HEK293 (cell line): ENCODE measurements around the gene BEST2.

Experiments used
- GLI2 ChIP-seq: fragments of 450-650 bp; formaldehyde crosslinking; IDR thresholded peaks from 2 replicates; pipeline ENCODE4; 2017; ENCODE audit warnings: missing biosample characterization, missing genetic modification characterization, low read depth, borderline replicate concordance
- GLIS1 ChIP-seq: fragments of 450-650 bp; formaldehyde crosslinking; IDR thresholded peaks from 2 replicates; pipeline ENCODE4 v1.5.1; 2016; ENCODE audit warnings: missing biosample characterization, missing genetic modification characterization
- GLIS2 ChIP-seq: fragments of 450-650 bp; formaldehyde crosslinking; IDR thresholded peaks from 2 replicates; pipeline ENCODE4 v1.5.1; 2016; ENCODE audit warnings: missing biosample characterization, missing genetic modification characterization
- KLF1 ChIP-seq: fragments of 450-650 bp; formaldehyde crosslinking; IDR thresholded peaks from 2 replicates; pipeline ENCODE4 v1.5.1; 2016; ENCODE audit warnings: missing biosample characterization, missing genetic modification characterization
- KLF17 ChIP-seq: fragments of 450-650 bp; formaldehyde crosslinking; IDR thresholded peaks from 2 replicates; pipeline ENCODE4 v1.5.1; 2016; ENCODE audit warnings: missing biosample characterization, missing genetic modification characterization
- KLF8 ChIP-seq: fragments of 450-650 bp; formaldehyde crosslinking; IDR thresholded peaks from 2 replicates; pipeline ENCODE4 v1.5.1; 2016; ENCODE audit warnings: missing biosample characterization, missing genetic modification characterization
- MZF1 ChIP-seq: fragments of 450-650 bp; formaldehyde crosslinking; IDR thresholded peaks from 2 replicates; pipeline ENCODE4 v1.5.1; 2017; ENCODE audit warnings: missing biosample characterization, missing genetic modification characterization, borderline replicate concordance
- SCRT2 ChIP-seq: fragments of 450-650 bp; formaldehyde crosslinking; IDR thresholded peaks from 2 replicates; pipeline ENCODE4 v1.5.1; 2016; ENCODE audit warnings: missing biosample characterization, missing genetic modification characterization
- ZBTB20 ChIP-seq: fragments of 450-650 bp; formaldehyde crosslinking; IDR thresholded peaks from 2 replicates; pipeline ENCODE4 v1.5.1; 2016; ENCODE audit warnings: missing biosample characterization, missing genetic modification characterization
- ZBTB21 ChIP-seq: fragments of 450-650 bp; formaldehyde crosslinking; IDR thresholded peaks from 2 replicates; pipeline ENCODE4 v1.5.1; 2017; ENCODE audit warnings: missing biosample characterization, missing genetic modification characterization
- ZBTB26 ChIP-seq: fragments of 450-650 bp; formaldehyde crosslinking; optimal IDR thresholded peaks from 2 replicates; pipeline ENCODE3; 2016; ENCODE audit warnings: missing biosample characterization, mild to moderate bottlenecking, missing genetic modification characterization
- ZBTB49 ChIP-seq: fragments of 450-650 bp; formaldehyde crosslinking; IDR thresholded peaks from 2 replicates; pipeline ENCODE4 v1.5.1; 2016; ENCODE audit warnings: missing biosample characterization, missing genetic modification characterization, low read depth
- ZEB2 ChIP-seq: fragments of 450-650 bp; formaldehyde crosslinking; IDR thresholded peaks from 2 replicates; pipeline ENCODE4 v1.5.1; 2016; ENCODE audit warnings: missing biosample characterization, missing genetic modification characterization
- ZNF10 ChIP-seq: fragments of 450-650 bp; formaldehyde crosslinking; IDR thresholded peaks from 2 replicates; pipeline ENCODE4 v1.5.1; 2017; ENCODE audit warnings: missing biosample characterization, missing genetic modification characterization
- ZNF112 ChIP-seq: fragments of 450-650 bp; formaldehyde crosslinking; IDR thresholded peaks from 2 replicates; pipeline ENCODE4 v1.5.0; 2017; ENCODE audit warnings: missing biosample characterization, missing genetic modification characterization
- ZNF157 ChIP-seq: fragments of 450-650 bp; formaldehyde crosslinking; IDR thresholded peaks from 2 replicates; pipeline ENCODE4 v1.5.1; 2016; ENCODE audit warnings: missing biosample characterization, missing genetic modification characterization
- ZNF324 ChIP-seq: fragments of 450-650 bp; formaldehyde crosslinking; IDR thresholded peaks from 2 replicates; pipeline ENCODE4 v1.5.1; 2016; ENCODE audit warnings: missing biosample characterization, missing genetic modification characterization
- ZNF423 ChIP-seq: fragments of 450-650 bp; formaldehyde crosslinking; IDR thresholded peaks from 2 replicates; pipeline ENCODE4 v1.5.1; 2016; ENCODE audit warnings: missing biosample characterization, missing genetic modification characterization
- ZNF623 ChIP-seq: fragments of 450-650 bp; formaldehyde crosslinking; IDR thresholded peaks from 2 replicates; pipeline ENCODE4 v1.5.1; 2016; ENCODE audit warnings: missing biosample characterization, missing genetic modification characterization
- ZNF624 ChIP-seq: fragments of 450-650 bp; formaldehyde crosslinking; IDR thresholded peaks from 2 replicates; pipeline ENCODE4 v1.5.1; 2017; ENCODE audit warnings: missing biosample characterization, missing genetic modification characterization
- ZNF629 ChIP-seq: fragments of 450-650 bp; formaldehyde crosslinking; IDR thresholded peaks from 2 replicates; pipeline ENCODE4 v1.5.1; 2017; ENCODE audit warnings: missing biosample characterization, missing genetic modification characterization
- ZNF664 ChIP-seq: fragments of 450-650 bp; formaldehyde crosslinking; IDR thresholded peaks from 2 replicates; pipeline ENCODE4 v1.5.1; 2016; ENCODE audit warnings: missing biosample characterization, missing genetic modification characterization
- ZNF670 ChIP-seq: fragments of 450-650 bp; formaldehyde crosslinking; IDR thresholded peaks from 2 replicates; pipeline ENCODE4 v1.5.1; 2016; ENCODE audit warnings: missing biosample characterization, missing genetic modification characterization, low read depth
- ZNF792 ChIP-seq: fragments of 450-650 bp; formaldehyde crosslinking; IDR thresholded peaks from 2 replicates; pipeline ENCODE4 v1.5.1; 2016; ENCODE audit warnings: missing biosample characterization, missing genetic modification characterization
- ZSCAN16 ChIP-seq: fragments of 450-650 bp; formaldehyde crosslinking; IDR thresholded peaks from 2 replicates; pipeline ENCODE4 v1.5.1; 2016; ENCODE audit warnings: missing biosample characterization, missing genetic modification characterization
- TF ChIP-seq, protein P1 (sequence below): fragments of 450-650 bp; formaldehyde crosslinking; IDR thresholded peaks from 2 replicates; pipeline ENCODE4 v1.5.1; 2016; ENCODE audit warnings: missing biosample characterization, missing genetic modification characterization, borderline replicate concordance
- TF ChIP-seq, protein P2 (sequence below): fragments of 450-650 bp; formaldehyde crosslinking; IDR thresholded peaks from 2 replicates; pipeline ENCODE4 v1.5.1; 2016; ENCODE audit warnings: missing biosample characterization, missing genetic modification characterization
- TF ChIP-seq, protein P3 (sequence below): fragments of 450-650 bp; formaldehyde crosslinking; IDR thresholded peaks from 2 replicates; pipeline ENCODE4 v1.5.1; 2016; ENCODE audit warnings: missing biosample characterization, missing genetic modification characterization

The BEST2 gene

GRCh38 chr19:12782424-12783290 lies 31.1 kb downstream of the BEST2 start (continued):
- TF ChIP-seq, protein P1, sequence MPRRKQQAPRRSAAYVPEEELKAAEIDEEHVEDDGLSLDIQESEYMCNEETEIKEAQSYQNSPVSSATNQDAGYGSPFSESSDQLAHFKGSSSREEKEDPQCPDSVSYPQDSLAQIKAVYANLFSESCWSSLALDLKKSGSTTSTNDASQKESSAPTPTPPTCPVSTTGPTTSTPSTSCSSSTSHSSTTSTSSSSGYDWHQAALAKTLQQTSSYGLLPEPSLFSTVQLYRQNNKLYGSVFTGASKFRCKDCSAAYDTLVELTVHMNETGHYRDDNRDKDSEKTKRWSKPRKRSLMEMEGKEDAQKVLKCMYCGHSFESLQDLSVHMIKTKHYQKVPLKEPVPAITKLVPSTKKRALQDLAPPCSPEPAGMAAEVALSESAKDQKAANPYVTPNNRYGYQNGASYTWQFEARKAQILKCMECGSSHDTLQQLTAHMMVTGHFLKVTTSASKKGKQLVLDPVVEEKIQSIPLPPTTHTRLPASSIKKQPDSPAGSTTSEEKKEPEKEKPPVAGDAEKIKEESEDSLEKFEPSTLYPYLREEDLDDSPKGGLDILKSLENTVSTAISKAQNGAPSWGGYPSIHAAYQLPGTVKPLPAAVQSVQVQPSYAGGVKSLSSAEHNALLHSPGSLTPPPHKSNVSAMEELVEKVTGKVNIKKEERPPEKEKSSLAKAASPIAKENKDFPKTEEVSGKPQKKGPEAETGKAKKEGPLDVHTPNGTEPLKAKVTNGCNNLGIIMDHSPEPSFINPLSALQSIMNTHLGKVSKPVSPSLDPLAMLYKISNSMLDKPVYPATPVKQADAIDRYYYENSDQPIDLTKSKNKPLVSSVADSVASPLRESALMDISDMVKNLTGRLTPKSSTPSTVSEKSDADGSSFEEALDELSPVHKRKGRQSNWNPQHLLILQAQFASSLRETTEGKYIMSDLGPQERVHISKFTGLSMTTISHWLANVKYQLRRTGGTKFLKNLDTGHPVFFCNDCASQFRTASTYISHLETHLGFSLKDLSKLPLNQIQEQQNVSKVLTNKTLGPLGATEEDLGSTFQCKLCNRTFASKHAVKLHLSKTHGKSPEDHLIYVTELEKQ (tag by site-specific recombination) = 0 out of 2 replicates have a peak, but pooled peaks have one; percentile 20
- TF ChIP-seq ZNF324 (tag by site-specific recombination) (0 out of 2 replicates have a peak, but pooled peaks have one; percentile 24), ZBTB26 (peak; percentile 94), MZF1 (tag by site-specific recombination) (no peak), ZBTB49 (tag by site-specific recombination) (no peak), GLIS1 (tag by site-specific recombination) (peak; percentile 96), ZNF423 (peak; percentile 88), GLIS2 (tag by site-specific recombination) (peak; percentile 92), KLF17 (tag by site-specific recombination) (peak; percentile 83), ZNF792 (tag by site-specific recombination) (no peak), ZEB2 (peak; percentile 84), ZNF10 (tag by site-specific recombination) (no peak), ZNF623 (tag by site-specific recombination) (no peak), ZNF112 (tag by site-specific recombination) (no peak), ZNF157 (tag by site-specific recombination) (no peak), ZNF624 (no peak), ZBTB20 (tag by site-specific recombination) (no peak; the same call in 1 of the 2 replicates), SCRT2 (0 out of 2 replicates have a peak, but pooled peaks have one; percentile 30), ZNF629 (tag by site-specific recombination) (peak; percentile 67; the same call in 1 of the 2 replicates), ZSCAN16 (tag by site-specific recombination) (no peak), GLI2 (tag by site-specific recombination) (no peak), ZNF670 (tag by site-specific recombination) (no peak), KLF1 (tag by site-specific recombination) (peak; percentile 71), KLF8 (tag by site-specific recombination) (peak; percentile 84), ZBTB21 (0 out of 2 replicates have a peak, but pooled peaks have one; percentile 28), ZNF664 (tag by site-specific recombination) (no peak)
- TF ChIP-seq, protein P2, sequence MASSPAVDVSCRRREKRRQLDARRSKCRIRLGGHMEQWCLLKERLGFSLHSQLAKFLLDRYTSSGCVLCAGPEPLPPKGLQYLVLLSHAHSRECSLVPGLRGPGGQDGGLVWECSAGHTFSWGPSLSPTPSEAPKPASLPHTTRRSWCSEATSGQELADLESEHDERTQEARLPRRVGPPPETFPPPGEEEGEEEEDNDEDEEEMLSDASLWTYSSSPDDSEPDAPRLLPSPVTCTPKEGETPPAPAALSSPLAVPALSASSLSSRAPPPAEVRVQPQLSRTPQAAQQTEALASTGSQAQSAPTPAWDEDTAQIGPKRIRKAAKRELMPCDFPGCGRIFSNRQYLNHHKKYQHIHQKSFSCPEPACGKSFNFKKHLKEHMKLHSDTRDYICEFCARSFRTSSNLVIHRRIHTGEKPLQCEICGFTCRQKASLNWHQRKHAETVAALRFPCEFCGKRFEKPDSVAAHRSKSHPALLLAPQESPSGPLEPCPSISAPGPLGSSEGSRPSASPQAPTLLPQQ = peak; percentile 67; the same call in 1 of the 2 replicates
- TF ChIP-seq, protein P3, sequence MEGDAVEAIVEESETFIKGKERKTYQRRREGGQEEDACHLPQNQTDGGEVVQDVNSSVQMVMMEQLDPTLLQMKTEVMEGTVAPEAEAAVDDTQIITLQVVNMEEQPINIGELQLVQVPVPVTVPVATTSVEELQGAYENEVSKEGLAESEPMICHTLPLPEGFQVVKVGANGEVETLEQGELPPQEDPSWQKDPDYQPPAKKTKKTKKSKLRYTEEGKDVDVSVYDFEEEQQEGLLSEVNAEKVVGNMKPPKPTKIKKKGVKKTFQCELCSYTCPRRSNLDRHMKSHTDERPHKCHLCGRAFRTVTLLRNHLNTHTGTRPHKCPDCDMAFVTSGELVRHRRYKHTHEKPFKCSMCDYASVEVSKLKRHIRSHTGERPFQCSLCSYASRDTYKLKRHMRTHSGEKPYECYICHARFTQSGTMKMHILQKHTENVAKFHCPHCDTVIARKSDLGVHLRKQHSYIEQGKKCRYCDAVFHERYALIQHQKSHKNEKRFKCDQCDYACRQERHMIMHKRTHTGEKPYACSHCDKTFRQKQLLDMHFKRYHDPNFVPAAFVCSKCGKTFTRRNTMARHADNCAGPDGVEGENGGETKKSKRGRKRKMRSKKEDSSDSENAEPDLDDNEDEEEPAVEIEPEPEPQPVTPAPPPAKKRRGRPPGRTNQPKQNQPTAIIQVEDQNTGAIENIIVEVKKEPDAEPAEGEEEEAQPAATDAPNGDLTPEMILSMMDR (tag by site-specific recombination) = peak; percentile 37; the same call in 1 of the 2 replicates
